ENCODE results near the gene NPEPPS.

NPEPPS gene

DNA sequence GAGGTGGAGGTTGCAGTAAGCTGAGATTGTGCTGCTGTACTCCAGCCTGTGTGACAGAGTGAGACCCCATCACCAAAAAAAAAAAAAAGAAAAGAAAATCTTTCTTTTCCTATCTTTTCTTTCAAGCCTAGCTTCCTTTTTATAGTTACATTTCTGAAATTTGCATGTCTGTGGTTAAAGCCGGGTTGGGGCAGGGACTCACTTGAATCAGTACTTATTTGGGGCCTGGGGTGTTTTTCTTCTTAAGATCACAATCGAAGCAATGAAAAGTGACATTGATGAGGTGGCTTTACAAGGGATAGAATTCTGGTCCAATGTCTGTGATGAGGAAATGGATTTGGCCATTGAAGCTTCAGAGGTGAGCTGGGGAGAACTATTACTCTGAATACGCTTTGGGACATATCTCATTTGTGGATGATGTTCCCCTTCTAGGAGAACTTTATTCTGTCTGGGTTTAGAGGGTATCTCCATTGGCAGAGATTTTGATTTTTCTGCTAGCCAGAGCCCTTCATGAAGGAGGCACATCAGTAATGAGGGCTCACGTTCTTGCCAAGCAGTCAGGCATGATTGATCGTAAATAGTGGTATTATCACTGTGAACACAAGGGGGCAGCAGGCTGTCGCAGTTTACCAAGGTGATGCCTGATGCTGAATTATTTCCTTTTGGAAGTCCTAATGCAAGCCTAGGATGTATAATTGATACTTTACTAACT is 133.2 kb downstream of the NPEPPS start:
- DNase-seq (ENCODE audit: low read depth), result peak; percentile 39

DNA sequence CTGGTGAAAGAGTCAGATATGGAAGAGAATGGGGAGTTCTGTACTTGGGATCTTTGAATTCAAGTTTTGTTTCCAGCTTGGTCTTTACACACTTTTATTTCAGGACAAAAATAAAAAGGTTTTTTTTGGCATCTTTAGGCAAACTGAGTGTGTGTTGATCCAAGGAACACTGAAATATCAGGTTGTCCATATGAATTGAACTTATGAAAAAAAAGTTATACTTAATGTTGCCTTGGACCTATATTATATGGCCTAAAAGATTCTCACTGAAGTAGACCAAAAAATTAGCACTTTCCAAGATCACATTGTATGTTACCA is 133.7 kb downstream of the NPEPPS start:
- no peak for DNase-seq (ENCODE audit: low read depth)

- no peak for DNase-seq (ENCODE audit: low read depth)
Measured at GRCh38 chr17:47665655-47666054, 134.7 kb downstream of the NPEPPS start.

- DNase-seq (ENCODE audit: low read depth), result no peak
Measured at GRCh38 chr17:47669081-47669480, 138.2 kb downstream of the NPEPPS start.

DNA sequence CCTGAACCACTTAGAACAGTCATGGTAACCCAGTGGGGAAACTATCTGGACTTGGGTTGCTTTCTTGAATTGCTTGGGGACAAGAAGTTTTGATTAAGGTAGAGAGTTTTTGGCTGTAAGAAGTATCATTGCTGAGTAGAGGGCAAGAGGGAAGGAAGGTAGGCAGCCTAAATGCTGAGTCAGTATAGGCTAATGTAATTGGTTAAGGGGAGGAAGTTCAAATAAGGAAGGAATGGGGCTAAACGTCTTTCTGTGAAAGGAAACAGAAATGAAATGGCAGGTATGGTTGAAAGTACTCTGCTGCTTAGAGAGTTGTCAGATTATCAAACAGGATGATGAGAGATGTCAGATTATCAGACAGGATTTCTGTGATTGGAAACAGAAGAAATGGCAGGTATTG is 139.2 kb downstream of the NPEPPS start:
- DNase-seq (ENCODE audit: low read depth), result no peak

All from stimulated activated CD8-positive, alpha-beta memory T cell treated with anti-CD3 and anti-CD28 coated beads, Interleukin-15, amount 100 ng/mL, for 1 hour (primary cell).